Measurements from ENCODE around the gene CBLN3. TPM values are rescaled to one million over a fixed set of nuclear protein-coding genes. Genes with fewer than 3 reads are reported as not detected.

CBLN3 gene
- total and polyA plus RNA-seq, 9 of the 15 experiments (the other 6 are each of a cell fraction or from before 2014, with no cell fraction given): 0.05 to 0.59 (median 0.26) TPM; not detected in 1

DNA sequence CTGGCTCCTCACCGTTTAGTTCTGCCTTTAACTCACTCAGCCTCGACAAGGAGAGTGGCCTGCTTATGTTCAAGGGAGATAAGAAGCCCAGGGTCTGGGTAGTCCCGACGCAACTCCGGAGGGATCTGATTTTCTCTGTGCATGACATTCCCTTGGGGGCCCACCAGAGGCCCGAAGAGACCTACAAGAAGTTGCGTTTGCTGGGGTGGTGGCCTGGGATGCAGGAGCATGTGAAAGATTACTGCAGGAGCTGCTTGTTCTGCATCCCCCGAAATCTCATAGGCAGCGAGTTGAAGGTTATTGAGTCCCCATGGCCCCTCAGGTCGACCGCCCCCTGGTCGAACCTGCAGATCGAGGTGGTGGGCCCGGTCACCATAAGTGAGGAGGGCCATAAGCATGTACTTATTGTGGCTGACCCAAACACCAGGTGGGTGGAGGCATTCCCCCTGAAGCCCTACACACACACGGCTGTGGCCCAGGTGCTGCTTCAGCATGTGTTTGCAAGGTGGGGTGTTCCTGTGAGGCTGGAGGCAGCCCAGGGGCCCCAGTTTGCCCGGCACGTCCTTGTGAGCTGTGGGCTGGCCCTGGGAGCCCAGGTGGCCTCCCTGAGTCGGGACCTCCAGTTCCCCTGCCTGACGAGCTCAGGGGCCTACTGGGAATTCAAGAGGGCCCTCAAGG, 13.1 kb downstream of the CBLN3 start (continued):
- TF ChIP-seq, protein P1, sequence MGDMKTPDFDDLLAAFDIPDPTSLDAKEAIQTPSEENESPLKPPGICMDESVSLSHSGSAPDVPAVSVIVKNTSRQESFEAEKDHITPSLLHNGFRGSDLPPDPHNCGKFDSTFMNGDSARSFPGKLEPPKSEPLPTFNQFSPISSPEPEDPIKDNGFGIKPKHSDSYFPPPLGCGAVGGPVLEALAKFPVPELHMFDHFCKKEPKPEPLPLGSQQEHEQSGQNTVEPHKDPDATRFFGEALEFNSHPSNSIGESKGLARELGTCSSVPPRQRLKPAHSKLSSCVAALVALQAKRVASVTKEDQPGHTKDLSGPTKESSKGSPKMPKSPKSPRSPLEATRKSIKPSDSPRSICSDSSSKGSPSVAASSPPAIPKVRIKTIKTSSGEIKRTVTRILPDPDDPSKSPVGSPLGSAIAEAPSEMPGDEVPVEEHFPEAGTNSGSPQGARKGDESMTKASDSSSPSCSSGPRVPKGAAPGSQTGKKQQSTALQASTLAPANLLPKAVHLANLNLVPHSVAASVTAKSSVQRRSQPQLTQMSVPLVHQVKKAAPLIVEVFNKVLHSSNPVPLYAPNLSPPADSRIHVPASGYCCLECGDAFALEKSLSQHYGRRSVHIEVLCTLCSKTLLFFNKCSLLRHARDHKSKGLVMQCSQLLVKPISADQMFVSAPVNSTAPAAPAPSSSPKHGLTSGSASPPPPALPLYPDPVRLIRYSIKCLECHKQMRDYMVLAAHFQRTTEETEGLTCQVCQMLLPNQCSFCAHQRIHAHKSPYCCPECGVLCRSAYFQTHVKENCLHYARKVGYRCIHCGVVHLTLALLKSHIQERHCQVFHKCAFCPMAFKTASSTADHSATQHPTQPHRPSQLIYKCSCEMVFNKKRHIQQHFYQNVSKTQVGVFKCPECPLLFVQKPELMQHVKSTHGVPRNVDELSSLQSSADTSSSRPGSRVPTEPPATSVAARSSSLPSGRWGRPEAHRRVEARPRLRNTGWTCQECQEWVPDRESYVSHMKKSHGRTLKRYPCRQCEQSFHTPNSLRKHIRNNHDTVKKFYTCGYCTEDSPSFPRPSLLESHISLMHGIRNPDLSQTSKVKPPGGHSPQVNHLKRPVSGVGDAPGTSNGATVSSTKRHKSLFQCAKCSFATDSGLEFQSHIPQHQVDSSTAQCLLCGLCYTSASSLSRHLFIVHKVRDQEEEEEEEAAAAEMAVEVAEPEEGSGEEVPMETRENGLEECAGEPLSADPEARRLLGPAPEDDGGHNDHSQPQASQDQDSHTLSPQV (IDR thresholded peaks at IDR 0.05): no peak
- no peak for TF ChIP-seq FOXP1 (CRISPR knock-in tag; IDR thresholded peaks at IDR 0.05)
- no peak for TF ChIP-seq EP300 (IDR thresholded peaks at IDR 0.05; ENCODE audit: low read length)
- TF ChIP-seq, protein P2, sequence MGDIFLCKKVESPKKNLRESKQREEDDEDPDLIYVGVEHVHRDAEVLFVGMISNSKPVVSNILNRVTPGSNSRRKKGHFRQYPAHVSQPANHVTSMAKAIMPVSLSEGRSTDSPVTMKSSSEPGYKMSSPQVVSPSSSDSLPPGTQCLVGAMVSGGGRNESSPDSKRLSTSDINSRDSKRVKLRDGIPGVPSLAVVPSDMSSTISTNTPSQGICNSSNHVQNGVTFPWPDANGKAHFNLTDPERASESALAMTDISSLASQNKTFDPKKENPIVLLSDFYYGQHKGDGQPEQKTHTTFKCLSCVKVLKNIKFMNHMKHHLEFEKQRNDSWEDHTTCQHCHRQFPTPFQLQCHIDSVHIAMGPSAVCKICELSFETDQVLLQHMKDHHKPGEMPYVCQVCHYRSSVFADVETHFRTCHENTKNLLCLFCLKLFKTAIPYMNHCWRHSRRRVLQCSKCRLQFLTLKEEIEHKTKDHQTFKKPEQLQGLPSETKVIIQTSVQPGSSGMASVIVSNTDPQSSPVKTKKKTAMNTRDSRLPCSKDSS (IDR thresholded peaks at IDR 0.05; ENCODE audit: low read depth, partially characterized antibody): no peak
- no peak for TF ChIP-seq ZNF785 (CRISPR knock-in tag; IDR thresholded peaks at IDR 0.05)
- TF ChIP-seq BHLHE40 (IDR thresholded peaks at IDR 0.05; ENCODE audit: low read length): no peak
- TF ChIP-seq, protein P3, sequence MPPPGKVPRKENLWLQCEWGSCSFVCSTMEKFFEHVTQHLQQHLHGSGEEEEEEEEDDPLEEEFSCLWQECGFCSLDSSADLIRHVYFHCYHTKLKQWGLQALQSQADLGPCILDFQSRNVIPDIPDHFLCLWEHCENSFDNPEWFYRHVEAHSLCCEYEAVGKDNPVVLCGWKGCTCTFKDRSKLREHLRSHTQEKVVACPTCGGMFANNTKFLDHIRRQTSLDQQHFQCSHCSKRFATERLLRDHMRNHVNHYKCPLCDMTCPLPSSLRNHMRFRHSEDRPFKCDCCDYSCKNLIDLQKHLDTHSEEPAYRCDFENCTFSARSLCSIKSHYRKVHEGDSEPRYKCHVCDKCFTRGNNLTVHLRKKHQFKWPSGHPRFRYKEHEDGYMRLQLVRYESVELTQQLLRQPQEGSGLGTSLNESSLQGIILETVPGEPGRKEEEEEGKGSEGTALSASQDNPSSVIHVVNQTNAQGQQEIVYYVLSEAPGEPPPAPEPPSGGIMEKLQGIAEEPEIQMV (tag; conservative IDR thresholded peaks at IDR 0.05; ENCODE audit: low read depth): no peak
- no peak for TF ChIP-seq NELFE (IDR thresholded peaks at IDR 0.05; ENCODE audit: insufficient read depth, insufficient read length)
- no peak for TF ChIP-seq CREB1 (IDR thresholded peaks at IDR 0.05)
- TF ChIP-seq CREB1 (CRISPR knock-in tag; IDR thresholded peaks at IDR 0.05): no peak
- no peak for TF ChIP-seq SIN3B (IDR thresholded peaks at IDR 0.05; ENCODE audit: low read depth)
- TF ChIP-seq, protein P4, sequence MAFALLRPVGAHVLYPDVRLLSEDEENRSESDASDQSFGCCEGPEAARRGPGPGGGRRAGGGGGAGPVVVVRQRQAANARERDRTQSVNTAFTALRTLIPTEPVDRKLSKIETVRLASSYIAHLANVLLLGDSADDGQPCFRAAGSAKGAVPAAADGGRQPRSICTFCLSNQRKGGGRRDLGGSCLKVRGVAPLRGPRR (CRISPR knock-in tag; IDR thresholded peaks at IDR 0.05): no peak
- TF ChIP-seq ZNF212 (CRISPR knock-in tag; IDR thresholded peaks at IDR 0.05): no peak
- no peak for TF ChIP-seq PRMT5 (CRISPR knock-in tag; IDR thresholded peaks at IDR 0.05)
- no peak for TF ChIP-seq MBD2 (IDR thresholded peaks at IDR 0.05; ENCODE audit: borderline replicate concordance, low read depth)
- TF ChIP-seq EWSR1 (IDR thresholded peaks at IDR 0.05; ENCODE audit: borderline replicate concordance, low read depth, partially characterized antibody): no peak
- TF ChIP-seq, protein P5, sequence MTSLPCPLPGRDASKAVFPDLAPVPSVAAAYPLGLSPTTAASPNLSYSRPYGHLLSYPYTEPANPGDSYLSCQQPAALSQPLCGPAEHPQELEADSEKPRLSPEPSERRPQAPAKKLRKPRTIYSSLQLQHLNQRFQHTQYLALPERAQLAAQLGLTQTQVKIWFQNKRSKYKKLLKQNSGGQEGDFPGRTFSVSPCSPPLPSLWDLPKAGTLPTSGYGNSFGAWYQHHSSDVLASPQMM (CRISPR knock-in tag; IDR thresholded peaks at IDR 0.05): no peak
- peak; percentile 25 for TF ChIP-seq MEIS2 (IDR thresholded peaks at IDR 0.05; ENCODE audit: partially characterized antibody)
- no peak for TF ChIP-seq ZNF263 (CRISPR knock-in tag; IDR thresholded peaks at IDR 0.05; ENCODE audit: borderline replicate concordance)
